CD14-positive monocyte (primary cell): ENCODE data around the gene ELOB. TPM values are rescaled to one million over a fixed set of nuclear protein-coding genes. Genes with fewer than 3 reads are reported as not detected.

ENCODE experiments used
- DNase-seq, 3 donors: peaks; one replicate each; pipeline ENCODE4 v3.0.0-alpha.2; 2011 to 2022
- H2AFZ ChIP-seq: 2 replicates; pipeline ENCODE4 v1.6.0; 2012; ENCODE audit warnings: mild to moderate bottlenecking, low read depth, low read length, inconsistent platforms; ENCODE audit not compliant: insufficient read depth, poor library complexity, severe bottlenecking
- H3K27ac ChIP-seq, 2 donors: 1 replicate in 1 of 2; 2 replicates in 1 of 2; pipeline ENCODE4 v1.5.1; 2012 to 2013; ENCODE audit warnings: low read length in 2 of 2, control low read depth in 1 of 2, inconsistent platforms in 1 of 2, low read depth in 1 of 2, mild to moderate bottlenecking in 1 of 2
- H3K27me3 ChIP-seq, 2 donors: one replicate each; pipeline versions ENCODE4 v1.6.0 to v1.6.1; 2011 to 2013; ENCODE audit warnings: low read length in 2 of 2; ENCODE audit not compliant: control insufficient read depth in 2 of 2, insufficient read depth in 2 of 2
- H3K36me3 ChIP-seq, 2 donors: replicated peaks in 1 of 2; 1 replicate in 1 of 2; 2 replicates in 1 of 2; pipeline versions ENCODE4 v1.5.1 to v1.6.1; 2012 to 2013; ENCODE audit warnings: low read length in 2 of 2, control low read depth in 1 of 2, inconsistent platforms in 1 of 2, mild to moderate bottlenecking in 1 of 2; ENCODE audit not compliant: insufficient read depth in 2 of 2, control insufficient read depth in 1 of 2
- H3K4me1 ChIP-seq, 2 donors: 1 replicate in 1 of 2; 2 replicates in 1 of 2; pipeline versions ENCODE4 v1.5.1 to v1.6.1; 2012 to 2013; ENCODE audit warnings: low read length in 2 of 2, control low read depth in 1 of 2, inconsistent platforms in 1 of 2, mild to moderate bottlenecking in 1 of 2, moderate library complexity in 1 of 2; ENCODE audit not compliant: insufficient read depth in 2 of 2, control insufficient read depth in 1 of 2
- H3K4me2 ChIP-seq: replicated peaks from 2 replicates; pipeline ENCODE3; 2012; ENCODE audit warnings: low read length, moderate library complexity, mild to moderate bottlenecking; ENCODE audit not compliant: poor library complexity, severe bottlenecking; ENCODE audit errors: extremely low read depth
- H3K4me3 ChIP-seq, 3 experiments: fragments of 200-600 bp in 1 of 3; sonication (generic) in 1 of 3; replicated peaks in 1 of 3; 1 replicate in 2 of 3; 2 replicates in 1 of 3; pipeline ENCODE4 v1.5.1; 2011 to 2013; ENCODE audit warnings: low read length in 3 of 3, mild to moderate bottlenecking in 3 of 3, control low read depth in 2 of 3, low read depth in 2 of 3, inconsistent platforms in 1 of 3, moderate library complexity in 1 of 3
- H3K79me2 ChIP-seq: 2 replicates; pipeline ENCODE4 v1.6.0; 2012; ENCODE audit warnings: mild to moderate bottlenecking, control low read depth, inconsistent platforms, low read length, moderate library complexity; ENCODE audit not compliant: insufficient read depth
- H3K9ac ChIP-seq: 2 replicates; pipeline ENCODE4 v1.6.0; 2017; ENCODE audit warnings: low read length, mild to moderate bottlenecking; ENCODE audit not compliant: insufficient read depth, poor library complexity, severe bottlenecking
- H3K9me3 ChIP-seq, 2 donors: replicated peaks in 1 of 2; 1 replicate in 1 of 2; 2 replicates in 1 of 2; pipeline versions ENCODE4 v1.5.1 to v1.6.1; 2012 to 2013; ENCODE audit warnings: low read length in 2 of 2, control low read depth in 1 of 2; ENCODE audit not compliant: control insufficient read depth in 1 of 2, insufficient read depth in 1 of 2
- H4K20me1 ChIP-seq: 2 replicates; pipeline ENCODE4 v1.6.0; 2012; ENCODE audit warnings: mild to moderate bottlenecking, low read length, control low read depth, moderate library complexity; ENCODE audit not compliant: insufficient read depth
- H3K27ac Mint-ChIP-seq, 7 donors: one replicate each; pipeline ENCODE4 v1.8.0; 2020; ENCODE audit warnings: mild to moderate bottlenecking in 7 of 7, mixed read lengths in 7 of 7, moderate library complexity in 6 of 7, inconsistent platforms in 2 of 7
- H3K27me3 Mint-ChIP-seq, 3 donors: one replicate each; pipeline ENCODE4 v1.8.0; 2021 to 2022; ENCODE audit warnings: low read depth in 3 of 3, mild to moderate bottlenecking in 3 of 3, mixed read lengths in 3 of 3, moderate library complexity in 3 of 3, inconsistent platforms in 1 of 3
- H3K36me3 Mint-ChIP-seq, 2 donors: one replicate each; pipeline ENCODE4 v1.8.0; 2020; ENCODE audit warnings: mixed read lengths in 2 of 2, inconsistent platforms in 1 of 2, mild to moderate bottlenecking in 1 of 2
- H3K4me1 Mint-ChIP-seq: one replicate; pipeline ENCODE4 v1.8.0; 2020; ENCODE audit warnings: mild to moderate bottlenecking, mixed read lengths
- H3K4me3 Mint-ChIP-seq, 2 donors: one replicate each; pipeline ENCODE4 v1.8.0; 2020; ENCODE audit warnings: mild to moderate bottlenecking in 2 of 2, mixed read lengths in 2 of 2, moderate library complexity in 1 of 2
- H3K9me3 Mint-ChIP-seq, 7 donors: one replicate each; pipeline ENCODE4 v1.8.0; 2020 to 2022; ENCODE audit warnings: mixed read lengths in 7 of 7, mild to moderate bottlenecking in 6 of 7, moderate library complexity in 6 of 7, inconsistent platforms in 2 of 7
- WGBS: methylation state at CpG from one replicate; pipeline ENCODE4 v1.1.5; 2013; ENCODE audit warnings: missing lambda C conversion rate; ENCODE audit not compliant: insufficient coverage; 5-methylcytosine and 5-hydroxymethylcytosine counted together
- intact Hi-C, 2 donors: fragments of 100-400 bp; cut with micrococcal nuclease; formaldehyde crosslinking; loops; one replicate each; pipeline versions ENCODE4 v1.15.0 to v1.15.1; 2023
- polyA minus RNA-seq: library from RNA; depleted of rRNA, polyadenylated mRNA; stranded (reverse); fragments of >200 nt; gene quantifications from 2 replicates; pipeline ENCODE4 v1.2.3, GENCODE V29; 2012
- polyA plus RNA-seq, 3 donors: library from polyadenylated mRNA; depleted of rRNA in 1 of 3; unstranded in 2 of 3; stranded (reverse) in 1 of 3; fragments of 300-500 nt in 2 of 3; fragments of >200 nt in 1 of 3; fragmentation: Illumina TruSeq in 2 of 3; gene quantifications; 1 replicate in 2 of 3; 2 replicates in 1 of 3; pipeline ENCODE4 v1.2.3, GENCODE V29; 2012 to 2021
- total RNA-seq, 12 experiments: library from RNA in 1 of 12; stranded (reverse) in 1 of 12; fragments of 120-200 nt in 1 of 12; gene quantifications; one replicate each; pipeline ENCODE4 v1.2.4 and lab custom pipeline; 2013 to 2026; ENCODE audit warnings: mixed read lengths in 6 of 12, inconsistent platforms in 1 of 12
- TF ChIP-seq, protein P1 (sequence below): fragments of 200-600 bp; IDR thresholded peaks from one replicate; pipeline ENCODE4 v1.8.0; 2022; ENCODE audit warnings: antibody characterized with exemption, mild to moderate bottlenecking

Gene ELOB
- total RNA-seq (2013): 253 TPM
- polyA plus RNA-seq (100 to 1,000 TPM; 150 to 405 (median 363) TPM), polyA minus RNA-seq (217 and 300 TPM in 2 replicates), total RNA-seq (lab: John Stamatoyannopoulos, UW) (11.1 to 68.5 (median 44.6) reads per million in 11 experiments)

DNA sequence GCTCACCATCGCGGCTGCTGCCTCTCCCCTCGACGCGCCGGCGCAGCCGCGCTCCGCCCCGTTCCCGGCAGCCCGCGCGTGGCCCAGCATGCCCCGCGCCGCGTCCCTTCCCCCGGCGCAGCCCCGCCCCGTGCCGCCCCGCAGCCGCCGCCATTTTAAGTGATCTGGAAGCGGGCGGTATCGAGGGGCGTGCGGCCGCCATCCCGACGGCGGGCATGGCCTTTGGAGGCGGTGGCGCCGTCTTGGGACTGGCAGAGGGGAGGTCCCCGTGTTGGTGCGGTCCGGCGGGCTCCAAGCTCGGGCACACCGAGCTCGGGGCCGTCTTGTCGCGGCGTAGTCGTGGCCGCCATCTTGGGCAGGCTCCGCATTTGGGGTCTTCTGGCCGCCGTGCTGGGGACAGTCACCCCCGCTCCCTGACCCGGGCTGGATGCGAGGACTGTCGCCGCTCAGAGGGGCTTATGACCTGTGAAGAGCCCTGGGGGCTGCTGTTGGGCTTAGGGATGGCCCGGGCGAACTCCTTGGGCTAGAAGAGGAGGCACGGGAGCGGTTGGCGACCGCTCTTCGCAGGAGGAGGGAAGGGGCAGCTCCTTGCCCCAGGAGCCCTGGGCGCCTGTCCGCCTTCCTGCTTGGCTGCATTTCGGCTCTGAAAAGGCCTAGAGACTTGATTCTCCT, at the start of gene ELOB:
TSS of gene ELOB (minus strand) at position 50 of the 672 bp plus-strand sequence. CDS start at position 9, 41 bp downstream.
- Histone ChIP-seq H3K27ac (peak within 1 kb of the TSS; percentile 92 to 99), H3K36me3 (peaks cover 19 to 27% of the 10 kb centered on the region in 2 donors), H3K79me2 (peaks cover 41% of the 10 kb centered on the region), H2AFZ (peak within 1 kb of the TSS; percentile 96), H3K9ac (peak within 1 kb of the TSS; percentile 100), H3K4me1 (peaks cover 32 to 37% of the 10 kb centered on the region in 2 donors), H3K4me3 (peak within 1 kb of the TSS; percentile 94 to 98 (median 97)), H4K20me1 (peaks cover 42% of the 10 kb centered on the region), H3K9me3 (no peaks in the 10 kb centered on the region), H3K4me2 (peak within 1 kb of the TSS; percentile 94), H3K27me3 (no peaks in the 10 kb centered on the region)
- Mint-ChIP-seq H3K4me1 (peaks cover 41% of the 10 kb centered on the region), H3K27me3 (peaks cover 0 to 11% (median 5%) of the 10 kb centered on the region in 3 donors), H3K36me3 (peaks cover 27 to 37% of the 10 kb centered on the region in 2 donors), H3K27ac (peak within 1 kb of the TSS; percentile 93 to 98 (median 96)), H3K4me3 (peak within 1 kb of the TSS; percentile 91 to 97), H3K9me3 (peaks cover 0 to 3% (median 0%) of the 10 kb centered on the region in 7 donors)
- intact Hi-C loops: loop anchor here in 1 of 2 donors (5.0 kb wide), 1 partner anchor 245 kb away; the partner anchor contains the start of genes HCFC1R1, THOC6 and TNFRSF12A
- WGBS: under 1% methylated on average over 70 of the region's 70 CpGs
- TF ChIP-seq, protein P1, sequence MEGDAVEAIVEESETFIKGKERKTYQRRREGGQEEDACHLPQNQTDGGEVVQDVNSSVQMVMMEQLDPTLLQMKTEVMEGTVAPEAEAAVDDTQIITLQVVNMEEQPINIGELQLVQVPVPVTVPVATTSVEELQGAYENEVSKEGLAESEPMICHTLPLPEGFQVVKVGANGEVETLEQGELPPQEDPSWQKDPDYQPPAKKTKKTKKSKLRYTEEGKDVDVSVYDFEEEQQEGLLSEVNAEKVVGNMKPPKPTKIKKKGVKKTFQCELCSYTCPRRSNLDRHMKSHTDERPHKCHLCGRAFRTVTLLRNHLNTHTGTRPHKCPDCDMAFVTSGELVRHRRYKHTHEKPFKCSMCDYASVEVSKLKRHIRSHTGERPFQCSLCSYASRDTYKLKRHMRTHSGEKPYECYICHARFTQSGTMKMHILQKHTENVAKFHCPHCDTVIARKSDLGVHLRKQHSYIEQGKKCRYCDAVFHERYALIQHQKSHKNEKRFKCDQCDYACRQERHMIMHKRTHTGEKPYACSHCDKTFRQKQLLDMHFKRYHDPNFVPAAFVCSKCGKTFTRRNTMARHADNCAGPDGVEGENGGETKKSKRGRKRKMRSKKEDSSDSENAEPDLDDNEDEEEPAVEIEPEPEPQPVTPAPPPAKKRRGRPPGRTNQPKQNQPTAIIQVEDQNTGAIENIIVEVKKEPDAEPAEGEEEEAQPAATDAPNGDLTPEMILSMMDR: no peak
- DNase-seq: peak; percentile 67 to 79 (median 76)

DNA sequence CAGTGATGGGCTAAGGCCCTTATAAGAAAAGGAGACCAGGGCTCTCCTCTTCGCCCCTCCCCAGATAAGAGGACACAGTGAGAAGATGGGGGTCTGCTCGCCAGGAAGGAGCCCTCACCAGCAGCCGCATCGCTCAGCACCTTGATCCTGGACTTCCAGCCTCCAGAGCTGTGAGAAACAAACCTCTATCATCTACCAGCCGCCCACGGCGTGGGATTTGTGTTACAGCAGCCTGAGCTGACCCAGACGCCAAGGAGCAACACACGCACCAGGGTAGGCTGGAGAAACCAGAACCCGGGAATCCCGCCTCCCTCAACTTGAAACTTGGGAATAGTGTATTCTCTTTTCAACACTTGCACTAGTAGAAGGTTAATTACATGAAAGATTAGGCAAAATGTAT, 48.8 kb upstream of the ELOB start:
- Histone ChIP-seq H2AFZ (no peak overlapping the region), H3K27me3 (no peaks in the 10 kb centered on the region), H3K9me3 (no peaks in the 10 kb centered on the region), H3K36me3 (no peaks in the 10 kb centered on the region), H3K9ac (no peak overlapping the region), H3K79me2 (no peaks in the 10 kb centered on the region), H3K4me1 (peaks cover 14 to 18% of the 10 kb centered on the region in 2 donors), H3K4me3 (no peak overlapping the region), H3K27ac (no peak overlapping the region), H4K20me1 (no peaks in the 10 kb centered on the region), H3K4me2 (no peak overlapping the region)
- Mint-ChIP-seq H3K36me3 (no peaks in the 10 kb centered on the region), H3K27me3 (peaks cover 1 to 5% (median 2%) of the 10 kb centered on the region in 3 donors), H3K9me3 (peaks cover 0 to 3% (median 0%) of the 10 kb centered on the region in 7 donors), H3K27ac (peak overlapping the region in 1 of 7 donors; percentile 14), H3K4me1 (peaks cover 12% of the 10 kb centered on the region), H3K4me3 (no peak overlapping the region)
- DNase-seq: no peak
- intact Hi-C loops: no loop called here
- TF ChIP-seq, protein P1: no peak
- 100% methylated on average over 2 of the region's 11 CpGs for WGBS
